Measurements from ENCODE around the gene IPCEF1. TPM values are rescaled to one million over a fixed set of nuclear protein-coding genes. Genes with fewer than 3 reads are reported as not detected.
"Not testable (repeated sequence)": the region's sequence is repeated elsewhere in the genome, so short reads cannot be mapped to it uniquely, and the experiment has no call there.

The IPCEF1 gene
- total RNA-seq, 1 donor from 2014 or later: not detected

DNA sequence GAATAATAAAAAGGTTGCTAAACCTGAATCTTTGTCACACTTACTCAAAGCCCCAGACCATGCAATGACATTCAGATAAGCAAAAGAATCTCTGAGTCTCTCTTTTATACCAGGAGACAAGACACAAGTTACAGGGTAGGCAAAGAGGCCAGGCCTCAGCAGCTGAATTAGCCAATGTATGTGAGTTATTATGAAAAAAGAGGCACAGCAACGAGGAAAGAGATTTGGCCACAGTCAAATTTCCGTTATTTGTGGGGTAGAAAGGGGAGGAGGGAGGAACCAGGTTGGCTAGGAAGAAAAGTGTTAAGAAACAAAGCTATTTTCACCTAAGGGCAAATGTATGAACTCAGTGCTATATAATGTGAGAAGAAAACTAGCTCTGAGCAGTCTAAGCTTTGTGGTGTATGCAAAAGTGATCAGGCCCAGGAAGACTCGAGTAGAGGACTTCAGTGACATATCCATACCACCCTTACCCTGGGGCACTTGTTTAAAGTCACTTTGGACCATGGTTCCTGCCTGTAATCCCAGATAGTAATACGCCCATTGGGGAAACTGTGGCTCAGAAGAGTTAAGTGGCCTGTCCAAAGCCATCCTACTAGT, 19.1 kb downstream of the IPCEF1 start:
- Histone ChIP-seq H3K9me3 (no peaks in the 10 kb centered on the region), H3K4me3 (no peak overlapping the region), H3K27ac (no peak overlapping the region), H3K36me3 (no peaks in the 10 kb centered on the region), H3K4me1 (no peaks in the 10 kb centered on the region), H3K27me3 (no peaks in the 10 kb centered on the region)
- DNase-seq (ENCODE audit: low spot score in 2 of 2): no peak
- TF ChIP-seq, protein P1, sequence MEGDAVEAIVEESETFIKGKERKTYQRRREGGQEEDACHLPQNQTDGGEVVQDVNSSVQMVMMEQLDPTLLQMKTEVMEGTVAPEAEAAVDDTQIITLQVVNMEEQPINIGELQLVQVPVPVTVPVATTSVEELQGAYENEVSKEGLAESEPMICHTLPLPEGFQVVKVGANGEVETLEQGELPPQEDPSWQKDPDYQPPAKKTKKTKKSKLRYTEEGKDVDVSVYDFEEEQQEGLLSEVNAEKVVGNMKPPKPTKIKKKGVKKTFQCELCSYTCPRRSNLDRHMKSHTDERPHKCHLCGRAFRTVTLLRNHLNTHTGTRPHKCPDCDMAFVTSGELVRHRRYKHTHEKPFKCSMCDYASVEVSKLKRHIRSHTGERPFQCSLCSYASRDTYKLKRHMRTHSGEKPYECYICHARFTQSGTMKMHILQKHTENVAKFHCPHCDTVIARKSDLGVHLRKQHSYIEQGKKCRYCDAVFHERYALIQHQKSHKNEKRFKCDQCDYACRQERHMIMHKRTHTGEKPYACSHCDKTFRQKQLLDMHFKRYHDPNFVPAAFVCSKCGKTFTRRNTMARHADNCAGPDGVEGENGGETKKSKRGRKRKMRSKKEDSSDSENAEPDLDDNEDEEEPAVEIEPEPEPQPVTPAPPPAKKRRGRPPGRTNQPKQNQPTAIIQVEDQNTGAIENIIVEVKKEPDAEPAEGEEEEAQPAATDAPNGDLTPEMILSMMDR (IDR thresholded peaks at IDR 0.05): no peak
- intact Hi-C loops (cut with DNase I): no loop called here

DNA sequence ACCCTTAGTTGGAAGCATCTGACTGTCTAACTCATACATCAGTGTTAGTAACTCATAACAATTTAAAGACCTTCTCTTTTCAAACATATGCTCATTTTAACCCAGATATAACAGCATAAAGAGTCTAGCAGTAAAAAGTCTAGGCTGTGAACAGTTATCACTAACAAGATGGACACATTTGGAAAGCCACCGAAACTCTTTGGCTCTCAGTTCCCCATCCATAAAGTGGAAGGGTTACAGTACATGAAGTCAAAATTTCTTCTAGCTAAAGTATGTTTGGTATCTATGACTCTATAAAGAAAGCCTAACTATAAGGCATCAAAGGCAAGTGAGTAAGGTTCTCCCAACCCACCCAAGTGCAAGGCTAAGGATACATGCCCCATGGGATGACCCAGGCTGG, 22.5 kb downstream of the IPCEF1 start:
- H3K27ac ChIP-seq; H3K36me3 ChIP-seq; H3K4me1 ChIP-seq; DNase-seq (ENCODE audit: low spot score in 2 of 2); intact Hi-C loops (cut with DNase I); H3K9me3 ChIP-seq; H3K27me3 ChIP-seq; H3K4me3 ChIP-seq: not testable (repeated sequence)

DNA sequence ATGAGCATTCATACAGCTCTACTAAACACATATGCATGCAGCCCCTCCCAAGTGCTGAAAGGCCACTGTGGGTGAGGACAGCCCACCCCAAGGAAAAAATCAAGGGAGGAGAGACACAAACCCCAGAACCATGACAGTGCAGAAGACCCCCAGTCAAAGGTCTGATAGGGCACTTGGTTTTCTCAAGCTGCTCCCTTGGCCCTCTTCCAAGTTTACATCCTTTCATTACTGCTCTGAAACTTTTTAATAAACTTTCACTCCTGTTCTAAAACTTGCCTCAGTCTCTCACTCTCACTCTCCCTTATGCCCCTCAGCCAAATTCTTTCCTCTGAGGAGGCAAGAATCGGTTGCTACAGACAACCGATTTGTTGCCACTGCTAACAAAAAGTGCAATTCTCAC, 24.9 kb downstream of the IPCEF1 start:
- Histone ChIP-seq H3K4me1 (no peaks in the 10 kb centered on the region), H3K4me3 (no peak overlapping the region), H3K36me3 (no peaks in the 10 kb centered on the region), H3K27me3 (no peaks in the 10 kb centered on the region), H3K9me3 (no peaks in the 10 kb centered on the region), H3K27ac (no peak overlapping the region)
- intact Hi-C loops (cut with DNase I): no loop called here
- TF ChIP-seq, protein P1 (IDR thresholded peaks at IDR 0.05): no peak
- DNase-seq (ENCODE audit: low spot score in 2 of 2): no peak

DNA sequence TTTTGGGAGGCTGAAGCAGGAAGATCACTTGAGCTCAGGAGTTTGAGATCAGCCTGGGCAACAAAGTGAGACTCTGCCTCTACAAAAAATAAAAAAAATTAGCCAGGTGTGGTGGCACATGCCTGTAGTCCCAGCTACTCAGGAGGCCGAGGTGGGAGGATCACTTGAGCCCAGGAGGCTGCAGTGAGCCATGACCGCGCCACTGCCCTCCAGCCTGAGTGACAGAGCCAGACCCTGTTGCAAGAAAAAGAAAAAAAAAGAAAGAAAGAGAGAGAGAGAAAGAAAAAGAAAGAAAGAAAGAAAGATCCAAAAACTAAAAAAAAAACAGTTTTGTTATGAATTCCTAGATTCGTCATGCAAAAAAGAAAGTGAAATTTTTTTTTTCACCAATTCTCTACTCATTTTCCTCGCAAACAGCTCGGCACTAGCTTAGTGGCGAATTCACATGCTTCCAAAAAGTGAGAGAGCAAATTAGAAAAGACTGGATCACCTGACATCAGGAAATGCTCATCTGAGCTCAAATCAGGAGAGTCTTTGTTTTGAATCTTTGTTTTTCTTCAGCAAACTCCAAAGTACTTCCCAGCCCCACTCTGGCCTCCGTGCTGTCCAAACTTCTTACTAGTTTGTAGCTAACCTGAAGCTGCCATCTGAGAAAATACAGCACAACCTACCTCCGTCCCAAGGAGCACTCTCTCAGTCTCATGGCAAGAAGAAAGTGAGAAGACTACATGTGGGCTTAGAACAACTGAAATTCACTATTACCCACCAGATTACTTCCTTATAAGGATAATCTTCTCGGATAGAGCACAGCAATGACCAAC, 27.0 kb downstream of the IPCEF1 start:
- no peaks in the 10 kb centered on the region for H3K36me3 ChIP-seq
- intact Hi-C loops (cut with DNase I): no loop called here
- no peaks in the 10 kb centered on the region for H3K9me3 ChIP-seq
- TF ChIP-seq, protein P1 (IDR thresholded peaks at IDR 0.05): no peak
- no peaks in the 10 kb centered on the region for H3K4me1 ChIP-seq
- peak overlapping the region in 1 of 2 donors; percentile 42 for H3K4me3 ChIP-seq
- no peaks in the 10 kb centered on the region for H3K27me3 ChIP-seq
- H3K27ac ChIP-seq: no peak overlapping the region
- no peak for DNase-seq (ENCODE audit: low spot score in 2 of 2)

DNA sequence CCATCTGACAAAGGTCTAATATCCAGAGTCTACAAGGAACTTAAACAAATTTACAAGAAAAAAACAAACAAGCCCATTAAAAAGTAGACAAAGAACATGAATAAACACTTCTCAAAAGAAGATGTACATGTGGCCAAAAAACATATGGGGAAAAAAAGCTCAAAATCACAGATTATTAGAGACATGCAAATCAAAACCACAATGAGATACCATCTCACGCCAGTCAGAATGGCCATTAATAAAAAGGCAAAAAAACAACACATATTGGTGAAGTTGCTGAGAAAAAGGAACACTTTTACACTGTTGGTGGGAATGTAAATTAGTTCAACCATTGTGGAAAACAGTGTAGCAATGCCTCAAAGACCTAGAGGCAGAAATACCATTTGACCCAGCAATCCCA, 29.3 kb downstream of the IPCEF1 start:
- H3K4me1 ChIP-seq; H3K36me3 ChIP-seq; H3K4me3 ChIP-seq; H3K27me3 ChIP-seq; H3K27ac ChIP-seq; intact Hi-C loops (cut with DNase I); DNase-seq (ENCODE audit: low spot score in 2 of 2); H3K9me3 ChIP-seq: not testable (repeated sequence)

DNA sequence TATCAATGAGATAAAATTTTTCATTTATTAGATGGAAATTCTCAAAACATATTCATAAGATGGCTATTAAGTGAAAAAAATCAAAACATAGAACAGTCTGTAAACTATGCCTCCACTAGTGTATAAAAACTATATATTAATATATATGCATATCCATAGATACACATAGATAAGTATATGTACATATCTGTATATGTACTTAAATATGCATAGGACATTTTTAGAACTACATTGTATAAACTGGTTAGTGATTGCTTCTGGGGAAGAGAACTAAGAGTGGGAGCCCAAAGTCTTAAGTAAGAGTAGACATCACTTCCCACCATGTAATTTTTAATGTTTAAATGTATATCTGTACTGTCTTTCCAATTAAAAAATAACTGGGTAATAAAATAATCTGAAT, 31.5 kb downstream of the IPCEF1 start:
- H3K9me3 ChIP-seq: no peaks in the 10 kb centered on the region
- no peak for DNase-seq (ENCODE audit: low spot score in 2 of 2)
- no peaks in the 10 kb centered on the region for H3K36me3 ChIP-seq
- no peak overlapping the region for H3K27ac ChIP-seq
- intact Hi-C loops (cut with DNase I): no loop called here
- TF ChIP-seq, protein P1 (IDR thresholded peaks at IDR 0.05): no peak
- no peaks in the 10 kb centered on the region for H3K4me1 ChIP-seq
- H3K4me3 ChIP-seq: no peak overlapping the region
- no peaks in the 10 kb centered on the region for H3K27me3 ChIP-seq

Measured in ascending aorta (tissue), 2 donors.